Measurements from ENCODE around the gene BMP7.

BMP7 gene

GRCh38 chr20:57195023-57195422 lies 71.4 kb downstream of the BMP7 start:
- CTCF ChIA-PET, result no interaction called here
- POLR2A ChIA-PET, result no interaction called here
- Histone ChIP-seq H3K9me3 (ENCODE audit: control insufficient read depth, insufficient read depth, low read depth, low read length) (no peaks in the 10 kb centered on the region), H3K4me3 (ENCODE audit: low read depth, low read length) (no peak overlapping the region), H3K4me1 (ENCODE audit: control insufficient read depth, insufficient read depth, low read length) (no peaks in the 10 kb centered on the region), H3K27ac (ENCODE audit: extremely low read depth, low read depth, low read length) (no peak overlapping the region), H3K36me3 (ENCODE audit: control insufficient read depth in 2 of 2, insufficient read depth in 1 of 2, low read length in 2 of 2) (peaks cover 0 to 30% of the 10 kb centered on the region in 2 experiments; a peak in 1 of 3 replicates)
- TF ChIP-seq ZNF621 (tag by site-specific recombination; IDR thresholded peaks at IDR 0.05) (no peak), ZNF747 (tag by site-specific recombination; IDR thresholded peaks at IDR 0.05) (no peak), ZNF660 (tag by site-specific recombination; IDR thresholded peaks at IDR 0.05) (no peak), ZBTB48 (tag by site-specific recombination; IDR thresholded peaks at IDR 0.05) (no peak), ZNF558 (tag by site-specific recombination; IDR thresholded peaks at IDR 0.05) (no peak), ZNF501 (tag by site-specific recombination; IDR thresholded peaks at IDR 0.05) (no peak), ZBTB26 (tag by site-specific recombination; optimal IDR thresholded peaks at IDR 0.05) (no peak), ZNF530 (tag by site-specific recombination; IDR thresholded peaks at IDR 0.05; ENCODE audit: low read depth) (no peak), ZNF132 (tag by site-specific recombination; IDR thresholded peaks at IDR 0.05; ENCODE audit: borderline replicate concordance) (no peak), ZNF837 (tag by site-specific recombination; IDR thresholded peaks at IDR 0.05) (no peak), KLF16 (tag by site-specific recombination; IDR thresholded peaks at IDR 0.05) (no peak), ZNF664 (tag by site-specific recombination; IDR thresholded peaks at IDR 0.05) (no peak), ZNF791 (tag by site-specific recombination; IDR thresholded peaks at IDR 0.05) (no peak), ZNF202 (tag by site-specific recombination; IDR thresholded peaks at IDR 0.05; ENCODE audit: borderline replicate concordance) (no peak)

- H3K27ac ChIP-seq (ENCODE audit: extremely low read depth, low read depth, low read length), result no peak overlapping the region
- ChIA-PET CTCF (no interaction called here), POLR2A (no interaction called here)
- no peaks in the 10 kb centered on the region for H3K4me1 ChIP-seq (ENCODE audit: control insufficient read depth, insufficient read depth, low read length)
- H3K36me3 ChIP-seq (ENCODE audit: control insufficient read depth in 2 of 2, insufficient read depth in 1 of 2, low read length in 2 of 2), result peaks cover 0 to 26% of the 10 kb centered on the region in 2 experiments; a peak in 1 of 3 replicates
- no peak overlapping the region for H3K4me3 ChIP-seq (ENCODE audit: low read depth, low read length)
- TF ChIP-seq RBAK (tag by site-specific recombination; IDR thresholded peaks at IDR 0.05) (no peak), ELK4 (IDR thresholded peaks at IDR 0.05; ENCODE audit: borderline replicate concordance, low read depth, low read length) (no peak), ATF2 (tag by site-specific recombination; IDR thresholded peaks at IDR 0.05; ENCODE audit: low read depth) (no peak), ZFP69B (tag by site-specific recombination; IDR thresholded peaks at IDR 0.05) (no peak), GFI1B (tag by site-specific recombination; IDR thresholded peaks at IDR 0.05) (no peak), ZBTB7A (tag by site-specific recombination; IDR thresholded peaks at IDR 0.05; ENCODE audit: low read depth) (no peak), ZNF362 (tag by site-specific recombination; IDR thresholded peaks at IDR 0.05) (no peak), ZNF837 (tag by site-specific recombination; IDR thresholded peaks at IDR 0.05) (no peak), ZNF214 (tag by site-specific recombination; IDR thresholded peaks at IDR 0.05; ENCODE audit: borderline replicate concordance) (no peak), ZNF76 (tag by site-specific recombination; IDR thresholded peaks at IDR 0.05; ENCODE audit: borderline replicate concordance, low read depth) (no peak), ZNF521 (tag by site-specific recombination; IDR thresholded peaks at IDR 0.05) (no peak), BCL11A (tag by site-specific recombination; IDR thresholded peaks at IDR 0.05; ENCODE audit: low read depth) (no peak), YY1 (tag by site-specific recombination; IDR thresholded peaks at IDR 0.05) (no peak), HIC1 (tag by site-specific recombination; IDR thresholded peaks at IDR 0.05) (no peak), ZNF621 (tag by site-specific recombination; IDR thresholded peaks at IDR 0.05) (no peak), HOXD13 (CRISPR knock-in tag; IDR thresholded peaks at IDR 0.05; ENCODE audit: borderline replicate concordance) (no peak)
- no peaks in the 10 kb centered on the region for H3K9me3 ChIP-seq (ENCODE audit: control insufficient read depth, insufficient read depth, low read depth, low read length)
These were observed 72.3 kb downstream of the BMP7 start for GRCh38 chr20:57194154-57194553.
